Putamen (tissue), 1 donor: Measurements from ENCODE around the gene MUC6.

Source experiments
- DNase-seq: peaks from one replicate; pipeline ENCODE4 v3.0.0-alpha.2; 2016; ENCODE audit warnings: low spot score

Gene MUC6

GRCh38 chr11:1036303-1036923 is at the start of gene MUC6:
Gene MUC6 (minus strand): TSS chr11:1036718. CDS start chr11:1036655, 63 bp downstream.
- no peak for DNase-seq

GRCh38 chr11:1085440-1086170 is 49.1 kb upstream of the MUC6 start:
- DNase-seq = no peak

- no peak for DNase-seq
Observed at GRCh38 chr11:1084561-1085439, 48.3 kb upstream of the MUC6 start.

- no peak for DNase-seq
Observed at GRCh38 chr11:1083621-1084551, 47.4 kb upstream of the MUC6 start.

- DNase-seq = no peak
Observed at GRCh38 chr11:1082728-1083620, 46.5 kb upstream of the MUC6 start.

GRCh38 chr11:1082346-1082727 is 45.8 kb upstream of the MUC6 start:
- no peak for DNase-seq

- no peak for DNase-seq
Observed at GRCh38 chr11:1081601-1082311, 45.2 kb upstream of the MUC6 start.

GRCh38 chr11:1078191-1078601 is 41.7 kb upstream of the MUC6 start:
- no peak for DNase-seq

GRCh38 chr11:1077417-1078119 is 41.0 kb upstream of the MUC6 start:
- no peak for DNase-seq

- DNase-seq = no peak
Observed at GRCh38 chr11:1077033-1077416, 40.5 kb upstream of the MUC6 start.

GRCh38 chr11:1076061-1076665 is 39.6 kb upstream of the MUC6 start:
- DNase-seq = no peak

- DNase-seq = no peak
Observed at GRCh38 chr11:1075341-1075911, 38.9 kb upstream of the MUC6 start.

- no peak for DNase-seq
Observed at GRCh38 chr11:1074244-1075221, 38.0 kb upstream of the MUC6 start, which contains the start of gene MUC2. Gene MUC2 (plus strand): TSS chr11:1074874.

GRCh38 chr11:1073851-1074243 is 37.3 kb upstream of the MUC6 start:
- no peak for DNase-seq

- no peak for DNase-seq
Observed at GRCh38 chr11:1073261-1073724, 36.8 kb upstream of the MUC6 start.

- no peak for DNase-seq
Observed at GRCh38 chr11:1072821-1073231, 36.3 kb upstream of the MUC6 start.
